Uterus (tissue), 4 donors: ENCODE data around the gene NPTXR. TPM values are rescaled to one million over a fixed set of nuclear protein-coding genes. Genes with fewer than 3 reads are reported as not detected.

Source experiments
- DNase-seq, 2 donors: peaks; one replicate each; pipeline ENCODE4 v3.0.0-alpha.2; 2019 to 2020
- H3K27ac ChIP-seq, 2 donors: fragments of 200-600 bp; sonication (generic); 1 replicate in 1 of 2; 2 replicates in 1 of 2; pipeline ENCODE4 v1.5.1; 2016 to 2018
- H3K27me3 ChIP-seq, 2 donors: fragments of 200-600 bp; sonication (generic); one replicate each; pipeline ENCODE4 v1.5.1; 2018 to 2019; ENCODE audit warnings: control low read depth in 1 of 2
- H3K36me3 ChIP-seq, 2 donors: fragments of 200-600 bp; sonication (generic); one replicate each; pipeline ENCODE4 v1.5.1; 2019; ENCODE audit warnings: control low read depth in 1 of 2
- H3K4me1 ChIP-seq, 2 donors: fragments of 200-600 bp; sonication (generic); one replicate each; pipeline ENCODE4 v1.5.1; 2018 to 2019; ENCODE audit warnings: control low read depth in 1 of 2
- H3K4me3 ChIP-seq, 2 donors: fragments of 200-600 bp; sonication (generic); 1 replicate in 1 of 2; 2 replicates in 1 of 2; pipeline ENCODE4 v1.5.1; 2018 to 2019; ENCODE audit warnings: mild to moderate bottlenecking in 1 of 2
- H3K9me3 ChIP-seq, 2 donors: fragments of 200-600 bp; sonication (generic); one replicate each; pipeline ENCODE4 v1.5.1; 2019; ENCODE audit warnings: control low read depth in 1 of 2
- CTCF ChIP-seq, 4 experiments: fragments of 200-600 bp in 2 of 4; fragments of 450-650 bp in 2 of 4; sonication (generic) in 2 of 4; IDR thresholded peaks; one replicate each; pipeline ENCODE4 v1.5.1; 2016 to 2019; ENCODE audit warnings: antibody characterized with exemption in 4 of 4, mild to moderate bottlenecking in 2 of 4, moderate library complexity in 1 of 4
- POLR2A ChIP-seq, 2 donors: fragments of 450-650 bp; IDR thresholded peaks; one replicate each; pipeline ENCODE4 v1.6.1; 2016; ENCODE audit warnings: antibody characterized with exemption in 2 of 2, mild to moderate bottlenecking in 1 of 2, moderate library complexity in 1 of 2
- intact Hi-C: fragments of 100-400 bp; cut with DNase I; formaldehyde crosslinking; loops from one replicate; pipeline ENCODE4 v1.15.1; 2023; ENCODE audit warnings: low total_unique reads
- total RNA-seq, 4 donors: library from RNA; depleted of rRNA in 3 of 4; stranded (reverse); fragments of >200 nt in 3 of 4; gene quantifications; one replicate each; pipeline versions ENCODE4 v1.1.0 to v1.2.4, GENCODE V29; 2014 to 2023
- donor health status: DM: yes; HTN: yes; CAD: no.

NPTXR gene
- total RNA-seq, 4 donors from 2014 or later: 1.8 to 24.1 (median 10.0) TPM

GRCh38 chr22:38789606-38790005, 54.2 kb downstream of the NPTXR start:
- H3K27ac ChIP-seq: no peak overlapping the region
- no peaks in the 10 kb centered on the region for H3K36me3 ChIP-seq
- H3K27me3 ChIP-seq: no peaks in the 10 kb centered on the region
- TF ChIP-seq CTCF (IDR thresholded peaks at IDR 0.05) (no peak), POLR2A (IDR thresholded peaks at IDR 0.05) (no peak)
- H3K4me3 ChIP-seq: no peak overlapping the region
- intact Hi-C loops: loop anchor here (5.0 kb wide), 1 partner anchor 32 kb away; the partner anchor contains the start of gene SUN2
- H3K9me3 ChIP-seq: no peaks in the 10 kb centered on the region
- no peak for DNase-seq
- H3K4me1 ChIP-seq: peaks cover 5 to 8% of the 10 kb centered on the region in 2 donors

DNA sequence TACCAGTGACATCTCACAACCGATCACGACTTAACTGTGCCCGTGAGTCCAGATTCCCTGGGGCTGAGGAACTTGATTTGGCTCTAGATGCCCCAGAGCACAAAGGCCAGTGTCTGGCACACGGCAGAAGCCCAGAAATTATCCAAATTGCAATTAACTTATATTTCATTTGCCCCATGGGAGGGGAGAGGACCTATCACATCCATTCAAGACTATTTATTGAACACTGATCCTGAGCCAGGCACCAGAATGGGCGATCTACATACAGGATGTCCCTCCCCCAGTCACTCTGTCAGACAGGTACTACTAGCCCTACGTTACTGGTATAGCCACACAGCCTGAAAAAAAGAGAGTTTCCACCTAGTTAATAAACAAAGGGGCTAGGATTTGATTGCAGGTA, 55.0 kb downstream of the NPTXR start:
- DNase-seq: no peak
- no peak for TF ChIP-seq POLR2A (IDR thresholded peaks at IDR 0.05)
- no peak for TF ChIP-seq CTCF (IDR thresholded peaks at IDR 0.05)
- Histone ChIP-seq H3K27me3 (no peaks in the 10 kb centered on the region), H3K4me3 (no peak overlapping the region), H3K9me3 (no peaks in the 10 kb centered on the region), H3K27ac (peak overlapping the region; percentile 58 to 71), H3K4me1 (peaks cover 5 to 8% of the 10 kb centered on the region in 2 donors), H3K36me3 (no peaks in the 10 kb centered on the region)
- intact Hi-C loops: no loop called here

GRCh38 chr22:38788021-38788816, 55.6 kb downstream of the NPTXR start:
- Histone ChIP-seq H3K9me3 (no peaks in the 10 kb centered on the region), H3K36me3 (no peaks in the 10 kb centered on the region), H3K4me3 (no peak overlapping the region), H3K27ac (peak overlapping the region; percentile 58 to 71), H3K4me1 (peaks cover 5 to 8% of the 10 kb centered on the region in 2 donors), H3K27me3 (no peaks in the 10 kb centered on the region)
- no peak for TF ChIP-seq POLR2A (IDR thresholded peaks at IDR 0.05)
- TF ChIP-seq CTCF (IDR thresholded peaks at IDR 0.05): no peak
- intact Hi-C loops: no loop called here
- DNase-seq: peak in 1 of 2 donors; percentile 56

- H3K9me3 ChIP-seq: no peaks in the 10 kb centered on the region
- H3K36me3 ChIP-seq: no peaks in the 10 kb centered on the region
- no peak overlapping the region for H3K4me3 ChIP-seq
- no peak for DNase-seq
- peak overlapping the region; percentile 67 to 68 for H3K27ac ChIP-seq
- peaks cover 8 to 10% of the 10 kb centered on the region in 2 donors for H3K4me1 ChIP-seq
- TF ChIP-seq CTCF (IDR thresholded peaks at IDR 0.05) (no peak), POLR2A (IDR thresholded peaks at IDR 0.05) (no peak)
- H3K27me3 ChIP-seq: no peaks in the 10 kb centered on the region
- intact Hi-C loops: no loop called here
These were observed 57.2 kb downstream of the NPTXR start for GRCh38 chr22:38786631-38787030.

- TF ChIP-seq POLR2A (IDR thresholded peaks at IDR 0.05) (no peak), CTCF (IDR thresholded peaks at IDR 0.05) (no peak)
- no peaks in the 10 kb centered on the region for H3K36me3 ChIP-seq
- peak overlapping the region; percentile 67 to 68 for H3K27ac ChIP-seq
- intact Hi-C loops: no loop called here
- peaks cover 8 to 10% of the 10 kb centered on the region in 2 donors for H3K4me1 ChIP-seq
- no peak overlapping the region for H3K4me3 ChIP-seq
- DNase-seq: no peak
- H3K9me3 ChIP-seq: no peaks in the 10 kb centered on the region
- H3K27me3 ChIP-seq: no peaks in the 10 kb centered on the region
These were observed 59.0 kb downstream of the NPTXR start for GRCh38 chr22:38784856-38785255.
